Measurements from ENCODE around the gene CDH3.
A peak's percentile ranks its signal among the peaks of the same experiment; 100 is the strongest.

CDH3 gene

GRCh38 chr16:68732042-68732680 is 87.1 kb downstream of the CDH3 start:
- no peaks in the 10 kb centered on the region for H3K36me3 Mint-ChIP-seq (ENCODE audit: low read depth)
- H3K4me1 Mint-ChIP-seq (ENCODE audit: low read depth) = peaks cover 6% of the 10 kb centered on the region
- H3K27me3 Mint-ChIP-seq (ENCODE audit: low read depth) = peaks cover 38% of the 10 kb centered on the region
- H3K27ac Mint-ChIP-seq = no peak overlapping the region
- no peak overlapping the region for H3K4me3 Mint-ChIP-seq
- H3K9me3 Mint-ChIP-seq = no peaks in the 10 kb centered on the region

GRCh38 chr16:68732741-68733399 is 87.8 kb downstream of the CDH3 start:
- Mint-ChIP-seq H3K27me3 (ENCODE audit: low read depth) (peaks cover 42% of the 10 kb centered on the region), H3K36me3 (ENCODE audit: low read depth) (no peaks in the 10 kb centered on the region), H3K9me3 (no peaks in the 10 kb centered on the region), H3K4me1 (ENCODE audit: low read depth) (peaks cover 8% of the 10 kb centered on the region), H3K4me3 (no peak overlapping the region), H3K27ac (no peak overlapping the region)

DNA sequence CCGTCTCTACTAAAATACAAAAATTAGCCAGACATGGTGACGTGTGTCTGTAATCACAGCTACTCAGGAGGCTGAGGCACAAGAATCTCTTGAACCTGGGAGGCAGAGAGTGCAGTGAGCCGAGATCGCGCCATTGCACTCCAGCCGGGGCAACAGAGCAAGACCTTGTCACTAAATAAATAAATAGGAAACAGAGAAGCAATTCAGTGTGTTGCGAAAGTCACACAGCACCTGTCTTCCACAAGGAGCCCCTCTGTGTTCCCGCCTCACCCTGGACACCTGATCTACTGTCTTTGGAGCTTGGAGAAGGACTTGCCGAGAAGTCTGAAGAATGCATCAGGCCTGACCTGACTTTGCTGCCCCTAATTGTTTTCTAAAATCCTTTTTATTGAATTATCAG is 88.5 kb downstream of the CDH3 start:
- peaks cover 8% of the 10 kb centered on the region for H3K4me1 Mint-ChIP-seq (ENCODE audit: low read depth)
- H3K27ac Mint-ChIP-seq = no peak overlapping the region
- no peaks in the 10 kb centered on the region for H3K9me3 Mint-ChIP-seq
- H3K27me3 Mint-ChIP-seq (ENCODE audit: low read depth) = peaks cover 47% of the 10 kb centered on the region
- H3K4me3 Mint-ChIP-seq = no peak overlapping the region
- H3K36me3 Mint-ChIP-seq (ENCODE audit: low read depth) = no peaks in the 10 kb centered on the region

DNA sequence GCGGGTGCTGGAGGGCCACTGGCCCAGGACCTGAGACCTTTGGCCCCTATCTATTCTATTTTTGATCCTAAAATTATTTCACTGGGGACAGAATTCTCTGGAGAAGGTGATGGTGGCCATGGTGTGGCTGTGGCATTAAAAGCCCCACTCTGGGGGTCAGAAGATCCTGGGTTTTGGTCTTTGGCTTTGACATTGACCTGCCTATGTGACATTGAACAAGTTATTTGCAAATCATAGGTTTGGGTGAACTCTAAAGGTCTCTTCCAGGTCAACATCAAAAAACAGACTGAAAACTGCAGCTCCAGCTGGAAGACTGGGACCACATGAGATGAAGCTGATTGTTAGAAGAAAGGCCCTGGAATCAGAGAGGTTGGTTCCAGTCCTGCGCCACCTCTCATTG is 89.7 kb downstream of the CDH3 start:
- Mint-ChIP-seq H3K36me3 (ENCODE audit: low read depth) (no peaks in the 10 kb centered on the region), H3K27ac (no peak overlapping the region), H3K4me3 (no peak overlapping the region), H3K4me1 (ENCODE audit: low read depth) (peaks cover 7% of the 10 kb centered on the region), H3K9me3 (no peaks in the 10 kb centered on the region), H3K27me3 (ENCODE audit: low read depth) (peaks cover 46% of the 10 kb centered on the region)

DNA sequence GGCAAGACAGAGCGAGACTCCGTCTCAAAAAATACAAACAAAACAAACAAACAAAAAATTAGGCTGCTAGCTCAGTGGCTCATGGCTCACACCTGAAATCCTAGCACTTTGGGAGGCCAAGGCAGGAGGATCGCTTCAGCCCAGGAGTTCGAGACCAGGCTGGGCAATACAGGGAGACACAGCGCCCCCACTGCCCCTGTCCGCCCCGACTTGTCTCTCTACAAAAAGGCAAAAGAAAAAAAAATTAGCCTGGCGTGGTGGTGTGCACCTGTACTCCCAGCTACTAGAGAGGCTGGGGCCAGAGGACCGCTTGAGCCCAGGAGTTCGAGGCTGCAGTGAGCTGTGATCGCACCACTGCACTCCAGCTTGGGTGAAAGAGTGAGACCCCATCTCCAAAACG is 91.5 kb downstream of the CDH3 start:
- Mint-ChIP-seq H3K27me3 (ENCODE audit: low read depth) (peaks cover 46% of the 10 kb centered on the region), H3K4me1 (ENCODE audit: low read depth) (peaks cover 13% of the 10 kb centered on the region), H3K27ac (no peak overlapping the region), H3K4me3 (peak overlapping the region; percentile 59), H3K36me3 (ENCODE audit: low read depth) (no peaks in the 10 kb centered on the region), H3K9me3 (no peaks in the 10 kb centered on the region)

- H3K27me3 Mint-ChIP-seq (ENCODE audit: low read depth) = peaks cover 45% of the 10 kb centered on the region
Observed at GRCh38 chr16:68737046-68737729, 92.1 kb downstream of the CDH3 start, which contains the start of gene CDH1. CDH1 (plus strand) TSS chr16:68737292; CDS start chr16:68737416, 124 bp downstream.

DNA sequence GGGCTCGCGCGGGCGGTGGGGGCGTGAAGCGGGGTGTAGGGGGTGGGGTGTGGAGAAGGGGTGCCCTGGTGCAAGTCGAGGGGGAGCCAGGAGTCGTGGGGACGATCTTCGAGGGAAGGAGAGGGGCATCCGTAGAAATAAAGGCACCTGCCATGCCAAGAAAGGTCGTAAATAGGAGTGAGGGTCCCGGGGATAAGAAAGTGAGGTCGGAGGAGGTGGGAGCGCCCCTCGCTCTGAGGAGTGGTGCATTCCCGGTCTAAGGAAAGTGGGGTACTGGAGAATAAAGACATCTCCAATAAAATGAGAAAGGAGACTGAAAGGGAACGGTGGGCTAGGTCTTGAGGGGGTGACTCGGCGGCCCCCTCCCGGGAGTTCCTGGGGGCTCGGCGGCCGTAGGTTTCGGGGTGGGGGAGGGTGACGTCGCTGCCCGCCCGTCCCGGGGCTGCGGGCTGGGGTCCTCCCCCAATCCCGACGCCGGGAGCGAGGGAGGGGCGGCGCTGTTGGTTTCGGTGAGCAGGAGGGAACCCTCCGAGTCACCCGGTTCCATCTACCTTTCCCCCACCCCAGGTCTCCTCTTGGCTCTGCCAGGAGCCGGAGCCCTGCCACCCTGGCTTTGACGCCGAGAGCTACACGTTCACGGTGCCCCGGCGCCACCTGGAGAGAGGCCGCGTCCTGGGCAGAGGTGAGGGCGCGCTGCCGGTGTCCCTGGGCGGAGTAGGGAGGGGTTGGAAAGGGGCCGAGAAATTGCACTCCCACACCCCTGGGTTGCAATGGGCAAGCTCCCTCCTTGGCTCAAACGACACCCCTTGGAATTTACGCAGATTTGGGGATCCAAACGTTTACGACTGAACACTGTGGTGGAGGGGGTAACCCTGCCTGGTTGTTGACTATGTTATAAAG is 92.9 kb downstream of the CDH3 start:
- no peaks in the 10 kb centered on the region for H3K9me3 Mint-ChIP-seq
- H3K27me3 Mint-ChIP-seq (ENCODE audit: low read depth) = peaks cover 38% of the 10 kb centered on the region
- no peaks in the 10 kb centered on the region for H3K36me3 Mint-ChIP-seq (ENCODE audit: low read depth)
- H3K4me1 Mint-ChIP-seq (ENCODE audit: low read depth) = peaks cover 8% of the 10 kb centered on the region
- no peak overlapping the region for H3K27ac Mint-ChIP-seq
- peak overlapping the region; percentile 13 for H3K4me3 Mint-ChIP-seq

More at GRCh38 chr16:68737046-68737729, 92.1 kb downstream of the CDH3 start, which contains the start of gene CDH1:
- peaks cover 8% of the 10 kb centered on the region for H3K4me1 Mint-ChIP-seq (ENCODE audit: low read depth)
- H3K36me3 Mint-ChIP-seq (ENCODE audit: low read depth) = no peaks in the 10 kb centered on the region
- H3K4me3 Mint-ChIP-seq = peak within 1 kb of the TSS; percentile 59
- H3K27ac Mint-ChIP-seq = no peak within 1 kb of the TSS
- no peaks in the 10 kb centered on the region for H3K9me3 Mint-ChIP-seq

DNA sequence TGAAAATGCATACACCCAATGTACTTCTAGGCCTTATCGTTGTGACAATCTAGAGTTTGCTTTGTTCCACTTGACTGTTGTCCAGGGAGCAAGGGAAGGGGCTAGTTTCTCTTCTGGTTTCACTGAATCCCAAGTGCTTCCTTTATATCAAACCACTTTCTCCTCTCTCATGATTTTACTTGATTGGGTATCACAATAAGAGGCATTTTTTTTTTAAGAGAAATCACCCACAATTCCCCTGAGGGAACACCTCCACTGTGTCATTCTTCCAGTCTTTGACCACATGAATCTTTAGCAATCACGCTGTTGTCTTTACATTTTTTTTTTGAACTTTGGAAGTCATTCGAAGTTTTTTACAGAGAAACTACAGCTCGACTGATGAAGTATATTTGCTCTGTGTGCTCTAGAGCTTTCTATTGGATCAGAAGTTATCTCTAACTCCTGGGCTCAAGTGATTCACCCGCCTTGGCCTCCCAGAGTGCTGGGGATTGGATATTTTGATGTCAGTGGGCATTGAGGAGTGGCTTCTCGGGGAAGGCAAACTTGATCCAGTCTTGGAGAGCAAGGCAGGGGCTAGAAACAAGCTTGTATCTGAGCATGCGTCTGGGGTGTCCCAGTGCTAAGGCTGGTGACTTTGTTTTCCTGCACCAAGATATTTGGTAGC is 95.0 kb downstream of the CDH3 start:
- peaks cover 8% of the 10 kb centered on the region for H3K4me1 Mint-ChIP-seq (ENCODE audit: low read depth)
- H3K9me3 Mint-ChIP-seq = no peaks in the 10 kb centered on the region
- H3K27ac Mint-ChIP-seq = no peak overlapping the region
- H3K27me3 Mint-ChIP-seq (ENCODE audit: low read depth) = peaks cover 29% of the 10 kb centered on the region
- no peak overlapping the region for H3K4me3 Mint-ChIP-seq
- H3K36me3 Mint-ChIP-seq (ENCODE audit: low read depth) = no peaks in the 10 kb centered on the region

DNA sequence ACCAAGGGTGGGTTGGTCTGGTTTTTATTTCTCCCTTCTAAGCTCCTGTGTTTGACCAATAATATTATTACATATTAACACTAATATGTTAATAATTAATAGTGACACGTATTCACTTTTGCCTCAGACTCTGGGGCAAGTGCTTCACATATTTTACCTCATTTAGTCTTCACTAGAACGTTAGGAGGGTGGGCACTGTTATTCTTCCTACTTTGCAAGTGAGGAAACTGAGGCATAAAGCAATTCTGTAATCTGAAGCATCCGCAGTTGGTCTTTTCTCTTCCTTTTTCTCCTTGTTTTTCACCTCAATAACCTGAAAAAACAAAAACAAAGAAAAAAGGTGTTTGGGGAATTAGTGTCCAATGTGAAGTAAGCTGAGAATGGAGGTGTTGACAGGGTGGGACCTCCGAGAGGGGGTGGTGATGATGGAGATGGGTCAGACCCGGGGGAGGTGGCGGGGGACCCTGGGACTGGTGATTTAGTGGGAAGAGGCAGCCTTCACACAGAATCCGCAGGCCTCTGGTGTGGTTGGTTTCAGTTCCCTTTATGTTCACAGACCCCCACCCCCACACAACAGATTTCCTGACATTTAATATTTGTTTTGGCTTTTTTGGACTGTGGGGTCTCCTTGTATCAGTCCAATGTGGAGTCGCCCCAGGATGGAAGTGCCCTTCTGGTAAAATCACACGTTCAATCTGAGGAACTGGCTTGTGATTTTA is 95.7 kb downstream of the CDH3 start:
- Mint-ChIP-seq H3K9me3 (no peaks in the 10 kb centered on the region), H3K36me3 (ENCODE audit: low read depth) (no peaks in the 10 kb centered on the region), H3K27me3 (ENCODE audit: low read depth) (peaks cover 26% of the 10 kb centered on the region), H3K4me1 (ENCODE audit: low read depth) (peaks cover 8% of the 10 kb centered on the region), H3K4me3 (no peak overlapping the region), H3K27ac (no peak overlapping the region)

DNA sequence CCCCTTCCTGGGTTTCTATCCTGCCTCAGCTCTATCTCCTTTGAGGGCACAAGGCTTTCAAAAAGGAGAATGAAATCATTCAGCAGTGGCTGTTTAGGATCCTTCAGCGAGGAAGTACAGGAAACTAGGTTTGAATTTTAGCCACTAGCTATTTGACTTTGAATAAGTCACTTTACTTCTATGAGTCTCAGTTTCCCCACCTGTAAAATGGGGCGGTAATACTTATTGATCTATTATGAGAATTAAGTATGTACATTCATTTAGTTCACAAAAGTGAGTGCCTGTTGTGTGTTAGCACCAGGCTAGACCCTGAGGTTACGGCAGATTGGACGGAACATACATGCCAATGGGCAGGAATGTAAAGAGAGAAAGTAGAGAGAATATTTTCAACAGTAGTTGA is 98.6 kb downstream of the CDH3 start:
- no peaks in the 10 kb centered on the region for H3K9me3 Mint-ChIP-seq
- no peaks in the 10 kb centered on the region for H3K36me3 Mint-ChIP-seq (ENCODE audit: low read depth)
- no peak overlapping the region for H3K27ac Mint-ChIP-seq
- no peak overlapping the region for H3K4me3 Mint-ChIP-seq
- peaks cover 6% of the 10 kb centered on the region for H3K4me1 Mint-ChIP-seq (ENCODE audit: low read depth)
- peaks cover 4% of the 10 kb centered on the region for H3K27me3 Mint-ChIP-seq (ENCODE audit: low read depth)

DNA sequence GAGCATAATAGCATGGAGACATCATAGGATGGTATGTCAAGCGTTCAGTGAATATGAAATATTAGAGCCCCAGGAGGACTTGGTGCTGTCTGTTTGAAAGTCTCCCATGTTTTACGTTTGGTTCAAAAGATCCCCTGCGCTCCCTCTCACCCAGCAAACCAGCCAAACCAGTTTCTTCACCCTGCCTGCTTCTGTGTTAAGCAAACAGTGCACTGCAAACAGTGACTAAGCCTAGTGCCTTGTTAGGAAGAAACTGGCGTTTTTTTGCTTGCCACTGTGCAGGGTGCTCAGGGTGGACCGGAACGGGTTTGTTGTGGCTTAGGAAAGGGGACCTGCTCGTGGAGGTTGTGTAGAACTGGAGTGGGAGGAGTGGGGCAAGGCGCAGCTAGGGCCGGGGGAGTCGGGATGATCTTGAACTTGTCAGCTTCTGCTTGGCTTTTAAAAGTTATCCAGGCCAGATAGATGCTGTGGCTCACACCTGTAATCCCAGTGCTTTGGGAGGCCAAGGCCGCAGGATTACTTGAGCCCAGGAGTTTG is 99.7 kb downstream of the CDH3 start:
- no peaks in the 10 kb centered on the region for H3K9me3 Mint-ChIP-seq
- H3K36me3 Mint-ChIP-seq (ENCODE audit: low read depth) = no peaks in the 10 kb centered on the region
- H3K27ac Mint-ChIP-seq = no peak overlapping the region
- H3K4me1 Mint-ChIP-seq (ENCODE audit: low read depth) = peaks cover 6% of the 10 kb centered on the region
- peaks cover 3% of the 10 kb centered on the region for H3K27me3 Mint-ChIP-seq (ENCODE audit: low read depth)
- no peak overlapping the region for H3K4me3 Mint-ChIP-seq

GRCh38 chr16:68746951-68747350 is 101.8 kb downstream of the CDH3 start:
- Mint-ChIP-seq H3K27ac (no peak overlapping the region), H3K4me1 (ENCODE audit: low read depth) (peaks cover 1% of the 10 kb centered on the region), H3K27me3 (ENCODE audit: low read depth) (peaks cover 3% of the 10 kb centered on the region), H3K4me3 (no peak overlapping the region), H3K9me3 (no peaks in the 10 kb centered on the region), H3K36me3 (ENCODE audit: low read depth) (no peaks in the 10 kb centered on the region)

GRCh38 chr16:68749432-68749831 is 104.3 kb downstream of the CDH3 start:
- Mint-ChIP-seq H3K36me3 (ENCODE audit: low read depth) (peaks cover 3% of the 10 kb centered on the region), H3K27me3 (ENCODE audit: low read depth) (peaks cover 2% of the 10 kb centered on the region), H3K4me3 (no peak overlapping the region), H3K9me3 (no peaks in the 10 kb centered on the region), H3K27ac (no peak overlapping the region), H3K4me1 (ENCODE audit: low read depth) (peaks cover 15% of the 10 kb centered on the region)
